ENCODE data around the gene TMEM14A. TPM values are rescaled to one million over a fixed set of nuclear protein-coding genes. Genes with fewer than 3 reads are reported as not detected.

TMEM14A gene
- total RNA-seq = 10 to 100 TPM; 21.4 to 22.2 TPM

- CTCF ChIA-PET = interaction anchor here (1.1 kb wide), 1 partner anchor 19 kb away, joined by 3 read pairs; no protein-coding TSS in a partner anchor
- POLR2A ChIA-PET = no interaction called here
Measured at GRCh38 chr6:52670502-52671409, at the start of gene TMEM14A. Gene TMEM14A, plus strand, starts transcription at chr6:52671113. Its CDS starts 5,990 bp downstream, at chr6:52677103.

GRCh38 chr6:52621631-52622030 lies 49.3 kb upstream of the TMEM14A start:
- POLR2A ChIA-PET = no interaction called here

GRCh38 chr6:52622810-52623209 lies 48.1 kb upstream of the TMEM14A start:
- POLR2A ChIA-PET = no interaction called here
- CTCF ChIA-PET = no interaction called here

More at GRCh38 chr6:52621631-52622030, 49.3 kb upstream of the TMEM14A start:
- CTCF ChIA-PET = no interaction called here

GRCh38 chr6:52632011-52632410 lies 38.9 kb upstream of the TMEM14A start:
- ChIA-PET POLR2A (no interaction called here), CTCF (no interaction called here)

GRCh38 chr6:52634211-52634610 lies 36.7 kb upstream of the TMEM14A start:
- ChIA-PET POLR2A (no interaction called here), CTCF (interaction anchor here (1.2 to 1.3 kb wide), 2 partner anchors 15 to 17 kb away, joined by 3 to 4 read pairs; no protein-coding TSS in a partner anchor)

- ChIA-PET POLR2A (no interaction called here), CTCF (interaction anchor here (1.1 to 1.3 kb wide), 3 partner anchors 12 to 16 kb away, joined by 3 to 4 read pairs (median 3); no protein-coding TSS in a partner anchor)
Measured at GRCh38 chr6:52635049-52635577, 35.8 kb upstream of the TMEM14A start.

GRCh38 chr6:52636830-52637229 lies 34.1 kb upstream of the TMEM14A start:
- POLR2A ChIA-PET = no interaction called here
- CTCF ChIA-PET = no interaction called here

GRCh38 chr6:52639493-52639892 lies 31.4 kb upstream of the TMEM14A start:
- ChIA-PET POLR2A (no interaction called here), CTCF (no interaction called here)

- POLR2A ChIA-PET = no interaction called here
- CTCF ChIA-PET = no interaction called here
Measured at GRCh38 chr6:52640170-52640569, 30.7 kb upstream of the TMEM14A start.

- ChIA-PET POLR2A (interaction anchor here (0.6 kb wide), 1 partner anchor 12 kb away, joined by 3 read pairs; no protein-coding TSS in a partner anchor), CTCF (no interaction called here)
Measured at GRCh38 chr6:52640916-52641315, 30.0 kb upstream of the TMEM14A start.

GRCh38 chr6:52641388-52641787 lies 29.5 kb upstream of the TMEM14A start:
- CTCF ChIA-PET = no interaction called here
- POLR2A ChIA-PET = no interaction called here

GRCh38 chr6:52641826-52642225 lies 29.1 kb upstream of the TMEM14A start:
- CTCF ChIA-PET = no interaction called here
- POLR2A ChIA-PET = no interaction called here

- ChIA-PET CTCF (no interaction called here), POLR2A (no interaction called here)
Measured at GRCh38 chr6:52642368-52642767, 28.5 kb upstream of the TMEM14A start.

- ChIA-PET CTCF (no interaction called here), POLR2A (interaction anchor here (0.6 kb wide), 1 partner anchor 39 kb away, joined by 4 read pairs; no protein-coding TSS in a partner anchor)
Measured at GRCh38 chr6:52643158-52643557, 27.8 kb upstream of the TMEM14A start.

- POLR2A ChIA-PET = no interaction called here
- CTCF ChIA-PET = no interaction called here
Measured at GRCh38 chr6:52644253-52644652, 26.7 kb upstream of the TMEM14A start.

GRCh38 chr6:52645976-52646375 lies 24.9 kb upstream of the TMEM14A start:
- CTCF ChIA-PET = no interaction called here
- POLR2A ChIA-PET = no interaction called here

GRCh38 chr6:52647199-52647598 lies 23.7 kb upstream of the TMEM14A start:
- ChIA-PET CTCF (interaction anchor here (0.9 kb wide), 1 partner anchor 12 kb away, joined by 3 read pairs; no protein-coding TSS in a partner anchor), POLR2A (no interaction called here)

GRCh38 chr6:52649536-52650160 lies 21.3 kb upstream of the TMEM14A start:
- POLR2A ChIA-PET = no interaction called here
- CTCF ChIA-PET = interaction anchor here (1.3 kb wide), 1 partner anchor 15 kb away, joined by 3 read pairs; no protein-coding TSS in a partner anchor

- POLR2A ChIA-PET = no interaction called here
- CTCF ChIA-PET = interaction anchor here (0.8 to 1.5 kb wide), 4 partner anchors 16 to 224 kb away, joined by 3 to 4 read pairs (median 3); partner anchors contain the start of genes TMEM14A and TRAM2
Measured at GRCh38 chr6:52650941-52651340, 20.0 kb upstream of the TMEM14A start.

GRCh38 chr6:52653151-52653550 lies 17.8 kb upstream of the TMEM14A start:
- CTCF ChIA-PET = interaction anchor here (1.3 to 1.9 kb wide), 3 partner anchors 10 to 34 kb away, joined by 4 to 9 read pairs (median 4); no protein-coding TSS in a partner anchor
- POLR2A ChIA-PET = no interaction called here
